HEK293 (cell line): ENCODE measurements around the gene RIPPLY2.

Source experiments
- CTCF ChIA-PET: fragments of 350-600 bp; formaldehyde crosslinking; extraction: SDS; loops from one replicate; lab custom pipeline; 2021; ENCODE audit warnings: antibody characterized with exemption; lab: Yijun Ruan, JAX
- POLR2A ChIA-PET: fragments of 300-600 bp; formaldehyde crosslinking; extraction: SDS; loops from one replicate; lab custom pipeline; 2020; ENCODE audit warnings: antibody characterized with exemption, inconsistent platforms; lab: Yijun Ruan, JAX
- H3K27ac ChIP-seq: fragments of 200-500 bp; sonication (Bioruptor generic); 2 replicates; pipeline ENCODE4 v1.5.1; 2014; ENCODE audit warnings: low read depth, low read length, control low read depth, inconsistent platforms; ENCODE audit errors: extremely low read depth
- H3K36me3 ChIP-seq, 2 experiments: fragments of 200-500 bp in 1 of 2; sonication (Bioruptor generic) in 1 of 2; 1 replicate in 1 of 2; 2 replicates in 1 of 2; pipeline ENCODE4 v1.5.1; 2014 to 2017; ENCODE audit warnings: inconsistent platforms in 2 of 2, low read length in 2 of 2; ENCODE audit not compliant: control insufficient read depth in 2 of 2, insufficient read depth in 1 of 2
- H3K4me1 ChIP-seq: fragments of 200-500 bp; sonication (Bioruptor generic); 2 replicates; pipeline ENCODE4 v1.5.1; 2014; ENCODE audit warnings: mild to moderate bottlenecking, low read length, inconsistent platforms; ENCODE audit not compliant: control insufficient read depth, insufficient read depth
- H3K4me3 ChIP-seq: 2 replicates; pipeline ENCODE4 v1.5.1; 2011; ENCODE audit warnings: low read depth, mild to moderate bottlenecking, control low read depth, low read length, moderate library complexity
- H3K9me3 ChIP-seq: fragments of 200-500 bp; sonication (Bioruptor generic); 2 replicates; pipeline ENCODE4 v1.5.1; 2014; ENCODE audit warnings: low read depth, low read length, inconsistent platforms; ENCODE audit not compliant: control insufficient read depth, insufficient read depth
- BCL11A ChIP-seq: fragments of 450-650 bp; formaldehyde crosslinking; IDR thresholded peaks from 2 replicates; pipeline ENCODE4 v1.5.1; 2016; ENCODE audit warnings: low read depth, missing biosample characterization, missing genetic modification characterization
- IKZF3 ChIP-seq: fragments of 450-650 bp; IDR thresholded peaks from 2 replicates; pipeline ENCODE4 v1.5.0; 2018; ENCODE audit warnings: missing biosample characterization, mild to moderate bottlenecking, missing genetic modification characterization, moderate library complexity
- KLF9 ChIP-seq: fragments of 450-650 bp; formaldehyde crosslinking; IDR thresholded peaks from 2 replicates; pipeline ENCODE4 v1.5.1; 2016; ENCODE audit warnings: missing biosample characterization, missing genetic modification characterization, low read depth
- MYNN ChIP-seq: fragments of 450-650 bp; formaldehyde crosslinking; IDR thresholded peaks from 2 replicates; pipeline ENCODE4 v1.5.1; 2016; ENCODE audit warnings: missing biosample characterization, missing genetic modification characterization, borderline replicate concordance
- OSR2 ChIP-seq: fragments of 450-650 bp; formaldehyde crosslinking; IDR thresholded peaks from 2 replicates; pipeline ENCODE4 v1.5.1; 2016; ENCODE audit warnings: missing biosample characterization, missing genetic modification characterization
- PRDM4 ChIP-seq: fragments of 450-650 bp; formaldehyde crosslinking; IDR thresholded peaks from 2 replicates; pipeline ENCODE4 v1.5.1; 2017; ENCODE audit warnings: missing biosample characterization, missing genetic modification characterization
- TSHZ1 ChIP-seq: fragments of 450-650 bp; formaldehyde crosslinking; IDR thresholded peaks from 2 replicates; pipeline ENCODE4 v1.5.1; 2016; ENCODE audit warnings: missing biosample characterization, missing genetic modification characterization, borderline replicate concordance
- ZBTB20 ChIP-seq: fragments of 450-650 bp; formaldehyde crosslinking; IDR thresholded peaks from 2 replicates; pipeline ENCODE4 v1.5.1; 2016; ENCODE audit warnings: missing biosample characterization, missing genetic modification characterization
- ZNF10 ChIP-seq: fragments of 450-650 bp; formaldehyde crosslinking; IDR thresholded peaks from 2 replicates; pipeline ENCODE4 v1.5.1; 2017; ENCODE audit warnings: missing biosample characterization, missing genetic modification characterization
- ZNF211 ChIP-seq: fragments of 450-650 bp; formaldehyde crosslinking; IDR thresholded peaks from 2 replicates; pipeline ENCODE4 v1.5.1; 2016; ENCODE audit warnings: low read depth, missing biosample characterization, missing genetic modification characterization
- ZNF398 ChIP-seq: fragments of 450-650 bp; formaldehyde crosslinking; IDR thresholded peaks from 2 replicates; pipeline ENCODE4 v1.5.1; 2017; ENCODE audit warnings: missing biosample characterization, missing genetic modification characterization
- ZNF629 ChIP-seq: fragments of 450-650 bp; formaldehyde crosslinking; IDR thresholded peaks from 2 replicates; pipeline ENCODE4 v1.5.1; 2017; ENCODE audit warnings: missing biosample characterization, missing genetic modification characterization
- ZNF701 ChIP-seq: fragments of 450-650 bp; formaldehyde crosslinking; IDR thresholded peaks from 2 replicates; pipeline ENCODE4 v1.5.1; 2016; ENCODE audit warnings: missing biosample characterization, missing genetic modification characterization
- ZNF747 ChIP-seq: fragments of 450-650 bp; formaldehyde crosslinking; IDR thresholded peaks from 2 replicates; pipeline ENCODE4 v1.5.1; 2016; ENCODE audit warnings: missing biosample characterization, missing genetic modification characterization
- ZNF768 ChIP-seq: fragments of 450-650 bp; formaldehyde crosslinking; IDR thresholded peaks from 2 replicates; pipeline ENCODE4 v1.5.1; 2018; ENCODE audit warnings: missing biosample characterization, mild to moderate bottlenecking, missing genetic modification characterization
- TF ChIP-seq, protein P1 (sequence below): fragments of 450-650 bp; formaldehyde crosslinking; IDR thresholded peaks from 2 replicates; pipeline ENCODE4 v1.5.1; 2017; ENCODE audit warnings: missing biosample characterization, missing genetic modification characterization
- TF ChIP-seq, protein P2 (sequence below): fragments of 450-650 bp; IDR thresholded peaks from 2 replicates; pipeline ENCODE4 v1.5.1; 2018; ENCODE audit warnings: missing biosample characterization, missing genetic modification characterization
- TF ChIP-seq, protein P3 (sequence below): fragments of 450-650 bp; formaldehyde crosslinking; IDR thresholded peaks from 2 replicates; pipeline ENCODE4 v1.5.1; 2016; ENCODE audit warnings: missing biosample characterization, missing genetic modification characterization, borderline replicate concordance

Gene RIPPLY2

GRCh38 chr6:83879746-83880145 lies 26.6 kb downstream of the RIPPLY2 start (continued):
- TF ChIP-seq ZNF747 (tag by site-specific recombination) (no peak), ZNF701 (no peak), ZNF629 (tag by site-specific recombination) (peak; percentile 80), ZNF211 (tag by site-specific recombination) (no peak), ZNF398 (no peak), KLF9 (tag by site-specific recombination) (peak; percentile 46; the same call in 1 of the 2 replicates), IKZF3 (no peak), ZBTB20 (tag by site-specific recombination) (no peak), MYNN (tag by site-specific recombination) (no peak)
- TF ChIP-seq, all 188 proteins: peak for 8

GRCh38 chr6:83883240-83883639 lies 30.1 kb downstream of the RIPPLY2 start:
- H3K36me3 ChIP-seq, result no peaks in the 10 kb centered on the region
- no peaks in the 10 kb centered on the region for H3K9me3 ChIP-seq
- CTCF ChIA-PET, result interaction anchor here (0.7 to 1.1 kb wide), 7 partner anchors 16 to 1440 kb away, joined by 3 to 4 read pairs (median 3); partner anchors contain the start of gene CYB5R4
- POLR2A ChIA-PET, result no interaction called here
- no peak overlapping the region for H3K27ac ChIP-seq
- H3K4me3 ChIP-seq, result no peak overlapping the region
- peaks cover 11% of the 10 kb centered on the region; the same call in 1 of the 2 replicates for H3K4me1 ChIP-seq
- TF ChIP-seq PRDM4 (tag by site-specific recombination), result peak; percentile 65; the same call in 1 of the 2 replicates
- TF ChIP-seq, protein P1, sequence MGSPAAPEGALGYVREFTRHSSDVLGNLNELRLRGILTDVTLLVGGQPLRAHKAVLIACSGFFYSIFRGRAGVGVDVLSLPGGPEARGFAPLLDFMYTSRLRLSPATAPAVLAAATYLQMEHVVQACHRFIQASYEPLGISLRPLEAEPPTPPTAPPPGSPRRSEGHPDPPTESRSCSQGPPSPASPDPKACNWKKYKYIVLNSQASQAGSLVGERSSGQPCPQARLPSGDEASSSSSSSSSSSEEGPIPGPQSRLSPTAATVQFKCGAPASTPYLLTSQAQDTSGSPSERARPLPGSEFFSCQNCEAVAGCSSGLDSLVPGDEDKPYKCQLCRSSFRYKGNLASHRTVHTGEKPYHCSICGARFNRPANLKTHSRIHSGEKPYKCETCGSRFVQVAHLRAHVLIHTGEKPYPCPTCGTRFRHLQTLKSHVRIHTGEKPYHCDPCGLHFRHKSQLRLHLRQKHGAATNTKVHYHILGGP (tag by site-specific recombination), result peak; percentile 75; the same call in 1 of the 2 replicates
- peak; percentile 68; the same call in 1 of the 2 replicates for TF ChIP-seq OSR2 (tag by site-specific recombination)
- TF ChIP-seq ZNF768, result no peak
- TF ChIP-seq, protein P2, sequence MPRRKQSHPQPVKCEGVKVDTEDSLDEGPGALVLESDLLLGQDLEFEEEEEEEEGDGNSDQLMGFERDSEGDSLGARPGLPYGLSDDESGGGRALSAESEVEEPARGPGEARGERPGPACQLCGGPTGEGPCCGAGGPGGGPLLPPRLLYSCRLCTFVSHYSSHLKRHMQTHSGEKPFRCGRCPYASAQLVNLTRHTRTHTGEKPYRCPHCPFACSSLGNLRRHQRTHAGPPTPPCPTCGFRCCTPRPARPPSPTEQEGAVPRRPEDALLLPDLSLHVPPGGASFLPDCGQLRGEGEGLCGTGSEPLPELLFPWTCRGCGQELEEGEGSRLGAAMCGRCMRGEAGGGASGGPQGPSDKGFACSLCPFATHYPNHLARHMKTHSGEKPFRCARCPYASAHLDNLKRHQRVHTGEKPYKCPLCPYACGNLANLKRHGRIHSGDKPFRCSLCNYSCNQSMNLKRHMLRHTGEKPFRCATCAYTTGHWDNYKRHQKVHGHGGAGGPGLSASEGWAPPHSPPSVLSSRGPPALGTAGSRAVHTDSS, result 0 out of 2 replicates have a peak, but pooled peaks have one; percentile 25
- TF ChIP-seq, protein P3, sequence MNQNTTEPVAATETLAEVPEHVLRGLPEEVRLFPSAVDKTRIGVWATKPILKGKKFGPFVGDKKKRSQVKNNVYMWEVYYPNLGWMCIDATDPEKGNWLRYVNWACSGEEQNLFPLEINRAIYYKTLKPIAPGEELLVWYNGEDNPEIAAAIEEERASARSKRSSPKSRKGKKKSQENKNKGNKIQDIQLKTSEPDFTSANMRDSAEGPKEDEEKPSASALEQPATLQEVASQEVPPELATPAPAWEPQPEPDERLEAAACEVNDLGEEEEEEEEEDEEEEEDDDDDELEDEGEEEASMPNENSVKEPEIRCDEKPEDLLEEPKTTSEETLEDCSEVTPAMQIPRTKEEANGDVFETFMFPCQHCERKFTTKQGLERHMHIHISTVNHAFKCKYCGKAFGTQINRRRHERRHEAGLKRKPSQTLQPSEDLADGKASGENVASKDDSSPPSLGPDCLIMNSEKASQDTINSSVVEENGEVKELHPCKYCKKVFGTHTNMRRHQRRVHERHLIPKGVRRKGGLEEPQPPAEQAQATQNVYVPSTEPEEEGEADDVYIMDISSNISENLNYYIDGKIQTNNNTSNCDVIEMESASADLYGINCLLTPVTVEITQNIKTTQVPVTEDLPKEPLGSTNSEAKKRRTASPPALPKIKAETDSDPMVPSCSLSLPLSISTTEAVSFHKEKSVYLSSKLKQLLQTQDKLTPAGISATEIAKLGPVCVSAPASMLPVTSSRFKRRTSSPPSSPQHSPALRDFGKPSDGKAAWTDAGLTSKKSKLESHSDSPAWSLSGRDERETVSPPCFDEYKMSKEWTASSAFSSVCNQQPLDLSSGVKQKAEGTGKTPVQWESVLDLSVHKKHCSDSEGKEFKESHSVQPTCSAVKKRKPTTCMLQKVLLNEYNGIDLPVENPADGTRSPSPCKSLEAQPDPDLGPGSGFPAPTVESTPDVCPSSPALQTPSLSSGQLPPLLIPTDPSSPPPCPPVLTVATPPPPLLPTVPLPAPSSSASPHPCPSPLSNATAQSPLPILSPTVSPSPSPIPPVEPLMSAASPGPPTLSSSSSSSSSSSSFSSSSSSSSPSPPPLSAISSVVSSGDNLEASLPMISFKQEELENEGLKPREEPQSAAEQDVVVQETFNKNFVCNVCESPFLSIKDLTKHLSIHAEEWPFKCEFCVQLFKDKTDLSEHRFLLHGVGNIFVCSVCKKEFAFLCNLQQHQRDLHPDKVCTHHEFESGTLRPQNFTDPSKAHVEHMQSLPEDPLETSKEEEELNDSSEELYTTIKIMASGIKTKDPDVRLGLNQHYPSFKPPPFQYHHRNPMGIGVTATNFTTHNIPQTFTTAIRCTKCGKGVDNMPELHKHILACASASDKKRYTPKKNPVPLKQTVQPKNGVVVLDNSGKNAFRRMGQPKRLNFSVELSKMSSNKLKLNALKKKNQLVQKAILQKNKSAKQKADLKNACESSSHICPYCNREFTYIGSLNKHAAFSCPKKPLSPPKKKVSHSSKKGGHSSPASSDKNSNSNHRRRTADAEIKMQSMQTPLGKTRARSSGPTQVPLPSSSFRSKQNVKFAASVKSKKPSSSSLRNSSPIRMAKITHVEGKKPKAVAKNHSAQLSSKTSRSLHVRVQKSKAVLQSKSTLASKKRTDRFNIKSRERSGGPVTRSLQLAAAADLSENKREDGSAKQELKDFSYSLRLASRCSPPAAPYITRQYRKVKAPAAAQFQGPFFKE, result no peak
- TF ChIP-seq ZNF10 (tag by site-specific recombination), result no peak; the same call in 1 of the 2 replicates
- peak; percentile 41; the same call in 1 of the 2 replicates for TF ChIP-seq TSHZ1 (tag by site-specific recombination)
- 0 out of 2 replicates have a peak, but pooled peaks have one; percentile 57 for TF ChIP-seq IKZF3
- TF ChIP-seq BCL11A (tag by site-specific recombination), result 0 out of 2 replicates have a peak, but pooled peaks have one; percentile 23
